ENCODE results near the gene KBTBD6. TPM values are rescaled to one million over a fixed set of nuclear protein-coding genes. Genes with fewer than 3 reads are reported as not detected.

The KBTBD6 gene
- total RNA-seq, 1 experiment from 2014 or later, result 5.1 TPM

GRCh38 chr13:41139296-41139966, 6.8 kb upstream of the KBTBD6 start:
- ChIA-PET POLR2A (ENCODE audit: unreplicated experiment) (no interaction called here), CTCF (interaction anchor here (0.6 kb wide), 1 partner anchor 80 kb away, joined by 3 read pairs; no protein-coding TSS in a partner anchor)
- peak overlapping the region; percentile 62 for H3K4me3 ChIP-seq (ENCODE audit: low read length)
- TF ChIP-seq CTCF (conservative IDR thresholded peaks at IDR 0.05; ENCODE audit: low read depth, low read length) (no peak), EZH2 (IDR thresholded peaks at IDR 0.05; ENCODE audit: low read length, unreplicated experiment) (no peak)
- H3K9me3 ChIP-seq (ENCODE audit: low read length), result no peaks in the 10 kb centered on the region
- DNase-seq (peak; percentile 62), ATAC-seq (peak; percentile 72)
- H3K9me2 ChIP-seq (replicated peaks; ENCODE audit: low read length), result no peaks in the 10 kb centered on the region
- peak overlapping the region; percentile 99 for H3K27ac ChIP-seq (ENCODE audit: low read length)
- no peaks in the 10 kb centered on the region for H3K36me3 ChIP-seq (ENCODE audit: low read depth, low read length)
- intact Hi-C loops (cut with micrococcal nuclease), result loop anchor here (1.0 to 10.0 kb wide), 3 partner anchors 49 to 175 kb away; partner anchors contain the start of genes NAA16 and WBP4
- peak overlapping the region; percentile 79 for H3K9ac ChIP-seq (ENCODE audit: low read length)
- H3F3A ChIP-seq (ENCODE audit: low read length, unreplicated experiment), result peaks cover 5% of the 10 kb centered on the region
- H4K20me1 ChIP-seq (ENCODE audit: low read length), result no peaks in the 10 kb centered on the region
- peak overlapping the region; percentile 85 for H3K4me2 ChIP-seq (ENCODE audit: low read length)
- H3K27me3 ChIP-seq (ENCODE audit: low read length), result no peaks in the 10 kb centered on the region
- H3K79me2 ChIP-seq (ENCODE audit: low read length), result no peaks in the 10 kb centered on the region
- no peak overlapping the region for H2AFZ ChIP-seq (ENCODE audit: low read length)
- no TSS peak for BruUV-seq (replicated peaks)
- peaks cover 37% of the 10 kb centered on the region for H3K4me1 ChIP-seq (ENCODE audit: insufficient read depth, low read length)

- CTCF ChIA-PET, result interaction anchor here (1.5 kb wide), 1 partner anchor 83 kb away, joined by 5 read pairs; no protein-coding TSS in a partner anchor
- H3K27ac ChIP-seq (ENCODE audit: low read length), result peak overlapping the region; percentile 99
- no TSS peak for BruUV-seq (replicated peaks)
- peak; percentile 54 for ATAC-seq
- intact Hi-C loops (cut with micrococcal nuclease), result loop anchor here (5.0 to 10.0 kb wide), 2 partner anchors 76 to 177 kb away; partner anchors contain the start of genes NAA16 and WBP4
- H3K27me3 ChIP-seq (ENCODE audit: low read length), result no peaks in the 10 kb centered on the region
- no peak overlapping the region for H2AFZ ChIP-seq (ENCODE audit: low read length)
- H3F3A ChIP-seq (ENCODE audit: low read length, unreplicated experiment), result peaks cover 5% of the 10 kb centered on the region
- H3K36me3 ChIP-seq (ENCODE audit: low read depth, low read length), result no peaks in the 10 kb centered on the region
- H3K79me2 ChIP-seq (ENCODE audit: low read length), result peaks cover 9% of the 10 kb centered on the region
- TF ChIP-seq EZH2phosphoT487 (IDR thresholded peaks at IDR 0.05; ENCODE audit: borderline replicate concordance, low read length) (no peak), EZH2 (IDR thresholded peaks at IDR 0.05; ENCODE audit: low read length, unreplicated experiment) (no peak), CTCF (conservative IDR thresholded peaks at IDR 0.05; ENCODE audit: low read depth, low read length) (no peak)
- H3K9ac ChIP-seq (ENCODE audit: low read length), result peak overlapping the region; percentile 79
- peaks cover 41% of the 10 kb centered on the region for H3K4me1 ChIP-seq (ENCODE audit: insufficient read depth, low read length)
- no peaks in the 10 kb centered on the region for H4K20me1 ChIP-seq (ENCODE audit: low read length)
- no peaks in the 10 kb centered on the region for H3K9me2 ChIP-seq (replicated peaks; ENCODE audit: low read length)
- no peaks in the 10 kb centered on the region for H3K9me3 ChIP-seq (ENCODE audit: low read length)
- POLR2A ChIA-PET (ENCODE audit: unreplicated experiment), result no interaction called here
- peak; percentile 81 for DNase-seq
- H3K4me3 ChIP-seq (ENCODE audit: low read length), result peak overlapping the region; percentile 41; the same call in 1 of the 2 replicates
- H3K4me2 ChIP-seq (ENCODE audit: low read length), result peak overlapping the region; percentile 80
Measured at GRCh38 chr13:41137951-41138350, 5.3 kb upstream of the KBTBD6 start.

- Histone ChIP-seq H4K20me1 (ENCODE audit: low read length) (no peaks in the 10 kb centered on the region), H3K9me3 (ENCODE audit: low read length) (no peaks in the 10 kb centered on the region), H3K4me3 (ENCODE audit: low read length) (peak overlapping the region; percentile 41; the same call in 1 of the 2 replicates), H3K9me2 (replicated peaks; ENCODE audit: low read length) (no peaks in the 10 kb centered on the region), H3K9ac (ENCODE audit: low read length) (peak overlapping the region; percentile 79), H3K27ac (ENCODE audit: low read length) (peak overlapping the region; percentile 99), H3K4me2 (ENCODE audit: low read length) (peak overlapping the region; percentile 80), H2AFZ (ENCODE audit: low read length) (0 out of 2 replicates have a peak overlapping the region, but pooled peaks have one; percentile 12), H3K4me1 (ENCODE audit: insufficient read depth, low read length) (peaks cover 41% of the 10 kb centered on the region), H3K79me2 (ENCODE audit: low read length) (peaks cover 11% of the 10 kb centered on the region), H3K27me3 (ENCODE audit: low read length) (no peaks in the 10 kb centered on the region), H3F3A (ENCODE audit: low read length, unreplicated experiment) (peaks cover 5% of the 10 kb centered on the region), H3K36me3 (ENCODE audit: low read depth, low read length) (no peaks in the 10 kb centered on the region)
- DNase-seq (peak; percentile 79), ATAC-seq (peak; percentile 14)
- TF ChIP-seq EZH2 (IDR thresholded peaks at IDR 0.05; ENCODE audit: low read length, unreplicated experiment) (no peak), EZH2phosphoT487 (IDR thresholded peaks at IDR 0.05; ENCODE audit: borderline replicate concordance, low read length) (no peak), CTCF (conservative IDR thresholded peaks at IDR 0.05; ENCODE audit: low read depth, low read length) (no peak)
- intact Hi-C loops (cut with micrococcal nuclease), result loop anchor here (5.0 to 10.0 kb wide), 2 partner anchors 75 to 178 kb away; partner anchors contain the start of genes NAA16 and WBP4
- ChIA-PET CTCF (interaction anchor here (1.5 kb wide), 1 partner anchor 83 kb away, joined by 5 read pairs; no protein-coding TSS in a partner anchor), POLR2A (ENCODE audit: unreplicated experiment) (no interaction called here)
- BruUV-seq (replicated peaks), result no TSS peak
Measured at GRCh38 chr13:41137241-41137640, 4.6 kb upstream of the KBTBD6 start.

Measured in PC-3 (cell line).